ENCODE results near the gene FAM3B. TPM values are rescaled to one million over a fixed set of nuclear protein-coding genes. Genes with fewer than 3 reads are reported as not detected.
A peak's percentile ranks its signal among the peaks of the same experiment; 100 is the strongest.

Gene FAM3B, protein sequence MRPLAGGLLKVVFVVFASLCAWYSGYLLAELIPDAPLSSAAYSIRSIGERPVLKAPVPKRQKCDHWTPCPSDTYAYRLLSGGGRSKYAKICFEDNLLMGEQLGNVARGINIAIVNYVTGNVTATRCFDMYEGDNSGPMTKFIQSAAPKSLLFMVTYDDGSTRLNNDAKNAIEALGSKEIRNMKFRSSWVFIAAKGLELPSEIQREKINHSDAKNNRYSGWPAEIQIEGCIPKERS
- total RNA-seq = not detected

DNA sequence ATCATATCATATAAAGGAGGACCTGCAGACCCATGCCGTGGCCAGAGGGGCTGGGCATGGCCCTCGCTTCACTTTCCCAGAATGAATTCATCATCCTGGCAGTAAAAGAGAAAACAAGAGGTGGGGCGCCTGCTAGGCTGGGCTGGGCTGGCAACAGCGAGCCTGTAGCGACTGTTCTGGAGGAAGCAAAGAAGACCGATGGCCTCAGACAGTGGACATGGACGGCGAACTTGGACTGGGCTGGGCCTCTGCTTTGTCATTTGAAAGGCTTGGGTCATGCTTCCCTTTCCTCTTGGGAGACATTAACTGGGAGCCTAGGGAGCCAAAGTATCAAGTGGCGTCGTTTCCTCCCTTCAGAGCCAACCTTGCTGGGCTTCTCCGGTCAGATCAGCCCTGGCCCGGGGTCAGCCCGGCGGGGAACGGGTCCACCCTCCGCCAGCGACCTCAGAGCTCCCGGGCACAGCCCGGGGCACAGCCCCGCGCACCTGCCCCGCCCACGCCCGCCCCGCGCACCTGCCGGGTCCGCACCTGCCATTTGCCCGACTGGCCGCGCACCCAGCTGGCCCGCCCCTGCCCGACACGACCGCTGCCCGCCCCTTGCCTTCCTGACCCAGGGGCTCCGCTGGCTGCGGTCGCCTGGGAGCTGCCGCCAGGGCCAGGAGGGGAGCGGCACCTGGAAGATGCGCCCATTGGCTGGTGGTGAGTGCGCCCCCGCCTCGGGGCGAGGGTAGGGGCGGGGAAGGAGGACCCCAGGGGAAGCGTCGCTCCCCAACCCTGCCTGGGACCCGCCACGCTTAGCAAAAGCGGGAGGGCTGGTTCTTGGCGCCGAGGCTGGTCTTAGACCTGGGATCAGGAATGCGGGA is at the start of gene FAM3B:
Gene FAM3B, plus strand, starts transcription at position 602 of the 863 bp plus-strand sequence. Its CDS starts 79 bp downstream, at position 681.
- intact Hi-C loops (cut with micrococcal nuclease) = no loop called here
- peaks cover 24% of the 10 kb centered on the region for H3K27me3 Mint-ChIP-seq (ENCODE audit: low read depth)
- peaks cover 7% of the 10 kb centered on the region for H3K4me1 Mint-ChIP-seq (ENCODE audit: low read depth)
- CTCF ChIA-PET = no interaction called here
- H3K9me3 Mint-ChIP-seq = no peaks in the 10 kb centered on the region
- no peaks in the 10 kb centered on the region for H3K36me3 Mint-ChIP-seq (ENCODE audit: low read depth)
- peak within 1 kb of the TSS; percentile 15 for H3K4me3 Mint-ChIP-seq
- H3K27ac Mint-ChIP-seq = no peak within 1 kb of the TSS
- no peak for DNase-seq

DNA sequence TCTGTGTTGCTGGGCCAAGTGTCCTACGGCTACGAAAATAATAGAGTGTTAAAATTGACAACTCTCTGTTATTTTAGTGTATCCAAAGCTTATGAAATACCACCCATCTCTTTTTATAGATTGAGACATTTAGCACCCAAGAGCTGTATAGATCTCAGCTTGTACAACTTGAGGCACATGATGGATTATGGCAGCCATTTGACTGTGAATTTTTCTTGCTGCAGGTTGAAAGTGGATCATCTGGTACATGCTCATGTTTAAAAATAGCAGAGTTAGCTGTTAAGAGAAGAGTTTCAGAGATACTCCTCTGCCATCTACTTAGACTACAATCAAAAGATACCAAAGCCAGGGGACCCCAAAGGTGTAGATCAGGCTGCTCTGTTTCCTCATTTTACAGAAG is 49.3 kb upstream of the FAM3B start:
- no peak for DNase-seq
- CTCF ChIA-PET = interaction anchor here (1.6 kb wide), 1 partner anchor 16 kb away, joined by 8 read pairs; no protein-coding TSS in a partner anchor
- Mint-ChIP-seq H3K36me3 (ENCODE audit: low read depth) (no peaks in the 10 kb centered on the region), H3K27ac (no peak overlapping the region), H3K4me3 (no peak overlapping the region), H3K4me1 (ENCODE audit: low read depth) (no peaks in the 10 kb centered on the region), H3K9me3 (peaks cover 15% of the 10 kb centered on the region), H3K27me3 (ENCODE audit: low read depth) (peaks cover 10% of the 10 kb centered on the region)
- intact Hi-C loops (cut with micrococcal nuclease) = no loop called here

DNA sequence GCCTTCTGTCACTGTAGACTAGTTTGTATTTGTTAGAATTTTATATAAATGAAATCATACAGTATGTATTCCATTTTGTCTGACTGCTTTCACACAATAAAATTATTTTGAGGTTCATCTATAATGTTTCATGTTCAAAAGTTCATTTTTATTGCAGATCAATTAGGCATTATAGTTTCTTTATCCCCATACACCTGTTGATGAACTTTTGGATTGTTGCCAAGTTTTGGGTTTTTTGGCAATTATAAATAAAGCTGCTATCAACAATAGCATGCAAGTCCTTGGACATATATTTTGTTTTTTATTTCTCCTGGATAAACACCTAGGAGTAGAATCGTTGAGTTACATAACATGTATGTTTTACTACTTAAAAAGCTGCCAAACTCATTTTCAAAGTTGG is 47.1 kb upstream of the FAM3B start:
- DNase-seq = no peak
- CTCF ChIA-PET = interaction anchor here (1.6 kb wide), 1 partner anchor 11 kb away, joined by 4 read pairs; no protein-coding TSS in a partner anchor
- Mint-ChIP-seq H3K9me3 (peaks cover 21% of the 10 kb centered on the region), H3K4me1 (ENCODE audit: low read depth) (no peaks in the 10 kb centered on the region), H3K27ac (no peak overlapping the region), H3K36me3 (ENCODE audit: low read depth) (peaks cover 3% of the 10 kb centered on the region), H3K4me3 (no peak overlapping the region), H3K27me3 (ENCODE audit: low read depth) (peaks cover 9% of the 10 kb centered on the region)
- intact Hi-C loops (cut with micrococcal nuclease) = no loop called here

DNA sequence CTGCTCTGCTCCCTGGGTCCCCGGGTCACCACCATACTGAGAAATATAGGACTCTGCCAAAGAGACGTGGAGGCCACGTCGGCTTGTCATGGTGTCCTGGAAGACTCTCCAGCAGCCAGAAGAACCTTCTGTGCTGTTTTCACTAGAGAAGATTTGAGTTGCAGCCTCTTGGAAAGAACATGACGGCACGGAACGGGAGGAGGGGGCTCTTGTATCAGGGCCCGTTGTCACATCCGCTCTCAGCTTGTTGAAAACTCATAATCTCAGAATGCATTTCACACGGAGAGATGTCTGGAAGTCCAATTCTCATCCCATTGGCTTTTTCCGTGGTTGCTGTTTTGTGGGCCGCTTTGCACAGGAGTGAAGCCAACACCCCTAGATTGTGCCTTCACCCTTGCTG is 39.4 kb upstream of the FAM3B start:
- Mint-ChIP-seq H3K27ac (no peak overlapping the region), H3K36me3 (ENCODE audit: low read depth) (peaks cover 3% of the 10 kb centered on the region), H3K4me3 (no peak overlapping the region), H3K4me1 (ENCODE audit: low read depth) (no peaks in the 10 kb centered on the region), H3K27me3 (ENCODE audit: low read depth) (peaks cover 18% of the 10 kb centered on the region), H3K9me3 (peaks cover 11% of the 10 kb centered on the region)
- no peak for DNase-seq
- CTCF ChIA-PET = no interaction called here
- intact Hi-C loops (cut with micrococcal nuclease) = no loop called here

DNA sequence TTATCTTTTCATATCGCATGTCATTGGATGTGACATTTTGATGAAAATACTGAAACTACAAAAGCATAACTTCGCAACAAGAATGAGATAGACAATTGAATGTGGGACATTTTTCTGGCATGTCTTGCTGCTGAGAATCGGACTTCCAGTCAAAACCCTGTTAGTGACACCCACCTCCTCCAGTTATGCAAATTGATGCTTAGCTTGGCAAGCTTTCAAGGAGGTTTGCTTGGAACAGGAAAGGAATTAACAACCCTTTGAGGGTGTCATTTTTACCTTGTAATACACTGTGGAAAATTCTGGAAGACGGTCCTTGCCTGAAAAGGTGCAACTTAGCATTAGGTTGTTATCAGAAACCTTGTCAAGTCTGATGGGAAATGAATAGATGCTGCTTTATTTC is 38.8 kb upstream of the FAM3B start:
- DNase-seq = no peak
- Mint-ChIP-seq H3K36me3 (ENCODE audit: low read depth) (peaks cover under 1% of the 10 kb centered on the region), H3K27ac (no peak overlapping the region), H3K4me1 (ENCODE audit: low read depth) (no peaks in the 10 kb centered on the region), H3K9me3 (peaks cover 5% of the 10 kb centered on the region), H3K27me3 (ENCODE audit: low read depth) (peaks cover 19% of the 10 kb centered on the region), H3K4me3 (no peak overlapping the region)
- intact Hi-C loops (cut with micrococcal nuclease) = no loop called here
- CTCF ChIA-PET = no interaction called here

DNA sequence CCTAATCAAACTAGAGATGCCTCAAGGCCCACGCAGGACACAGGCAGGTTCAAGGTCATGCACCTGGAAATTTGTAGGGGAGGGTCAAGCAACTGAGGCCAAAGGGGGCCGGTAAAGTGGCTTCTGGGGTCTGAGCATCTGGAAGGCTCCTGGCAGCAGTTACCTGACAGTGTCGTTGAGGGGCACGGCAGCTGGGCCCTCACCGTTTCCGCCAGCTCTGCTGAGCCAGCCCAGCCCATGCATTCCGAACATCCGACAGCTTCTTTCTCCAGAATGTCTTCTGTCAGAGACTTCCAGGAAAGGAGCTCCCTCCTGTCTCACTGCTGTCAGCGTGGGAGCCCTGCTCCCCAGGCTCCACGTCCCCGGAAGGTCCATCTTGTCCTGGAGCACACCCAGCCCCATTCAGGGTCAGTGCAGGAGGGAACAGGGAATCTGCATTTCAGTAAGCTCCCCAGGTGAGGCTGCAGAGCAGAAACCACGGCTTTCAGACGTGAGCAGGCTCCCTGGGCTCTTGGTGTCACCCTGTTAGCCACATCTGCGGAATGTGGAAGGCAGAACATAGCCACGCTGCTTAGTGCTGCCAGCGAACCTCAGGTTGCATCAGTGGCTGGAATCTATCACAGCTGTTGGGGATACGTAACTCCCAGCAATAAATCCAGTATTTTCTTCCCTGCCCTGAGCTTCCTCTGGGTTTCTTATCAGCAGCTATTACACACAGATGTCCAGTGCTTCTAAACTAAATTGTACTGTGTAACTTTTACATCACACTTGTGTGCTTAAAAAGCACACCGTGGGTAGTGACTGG is 36.3 kb upstream of the FAM3B start:
- CTCF ChIA-PET = interaction anchor here (0.6 to 1.9 kb wide), 4 partner anchors 11 to 180 kb away, joined by 3 to 5 read pairs (median 4); no protein-coding TSS in a partner anchor
- Mint-ChIP-seq H3K9me3 (no peaks in the 10 kb centered on the region), H3K27ac (no peak overlapping the region), H3K4me1 (ENCODE audit: low read depth) (no peaks in the 10 kb centered on the region), H3K27me3 (ENCODE audit: low read depth) (peaks cover 21% of the 10 kb centered on the region), H3K4me3 (no peak overlapping the region), H3K36me3 (ENCODE audit: low read depth) (no peaks in the 10 kb centered on the region)
- no peak for DNase-seq
- intact Hi-C loops (cut with micrococcal nuclease) = loop anchor here (5.0 kb wide), 2 partner anchors 87 to 487 kb away; partner anchors contain the start of gene RIPK4

DNA sequence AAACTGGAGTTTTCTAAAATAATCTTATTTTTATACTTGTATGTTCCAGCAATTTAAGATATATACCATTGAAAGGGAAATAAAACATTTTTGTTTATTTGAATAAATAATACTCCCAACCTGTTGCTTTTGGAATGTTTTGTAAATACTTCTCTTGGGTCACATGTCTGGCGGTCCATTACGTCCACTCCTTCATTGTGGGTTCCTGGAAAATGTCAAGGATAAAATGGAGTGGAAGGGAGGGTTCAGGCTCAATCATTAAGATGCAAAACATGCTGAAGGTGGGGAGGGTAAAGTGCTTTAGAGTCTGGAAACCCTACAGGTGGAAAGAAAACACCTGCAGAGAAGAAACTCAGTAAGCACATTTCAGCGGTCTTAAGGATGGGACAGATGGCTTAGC is 34.2 kb upstream of the FAM3B start:
- H3K4me1 Mint-ChIP-seq (ENCODE audit: low read depth) = no peaks in the 10 kb centered on the region
- peaks cover 19% of the 10 kb centered on the region for H3K27me3 Mint-ChIP-seq (ENCODE audit: low read depth)

DNA sequence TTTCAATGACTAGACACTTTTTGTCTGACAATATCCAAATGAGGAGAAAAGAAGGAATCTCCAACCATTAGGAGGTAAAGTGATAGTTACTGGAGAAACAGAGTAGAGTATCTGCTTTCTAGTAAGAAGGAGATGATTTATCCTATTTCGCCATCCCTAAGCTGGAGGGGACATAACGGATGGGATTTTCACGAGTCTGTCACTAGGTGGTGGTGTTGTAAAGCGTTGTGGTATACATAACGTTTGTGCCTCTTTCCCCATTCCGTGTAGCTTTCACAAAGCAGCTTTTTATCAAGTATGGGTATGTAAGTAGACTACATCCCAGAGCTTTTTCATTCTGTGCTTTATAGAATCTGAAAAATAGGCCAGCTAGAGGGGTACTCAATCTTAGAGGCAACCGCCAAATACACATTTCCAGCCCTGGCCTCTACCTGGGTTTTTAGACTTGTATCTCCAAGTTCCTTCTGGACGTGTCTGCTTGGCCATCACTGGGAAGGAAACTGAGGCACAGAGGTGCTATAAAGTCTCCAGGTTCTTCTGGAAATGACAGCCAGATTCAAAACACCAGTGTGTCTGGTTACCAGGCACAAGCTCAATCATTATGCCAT is 33.3 kb upstream of the FAM3B start:
- intact Hi-C loops (cut with micrococcal nuclease) = loop anchor here (1.0 to 5.0 kb wide), 4 partner anchors 84 to 833 kb away; partner anchors contain the start of gene RIPK4
- Mint-ChIP-seq H3K36me3 (ENCODE audit: low read depth) (no peaks in the 10 kb centered on the region), H3K27ac (no peak overlapping the region), H3K27me3 (ENCODE audit: low read depth) (peaks cover 17% of the 10 kb centered on the region), H3K9me3 (no peaks in the 10 kb centered on the region), H3K4me3 (no peak overlapping the region), H3K4me1 (ENCODE audit: low read depth) (no peaks in the 10 kb centered on the region)
- CTCF ChIA-PET = interaction anchor here (0.7 to 3.0 kb wide), 48 partner anchors 9 to 834 kb away, joined by 3 to 52 read pairs (median 4); partner anchors contain the start of gene MX2
- DNase-seq = peak; percentile 67

More for the DNA sequence above, 34.2 kb upstream of the FAM3B start:
- Mint-ChIP-seq H3K36me3 (ENCODE audit: low read depth) (no peaks in the 10 kb centered on the region), H3K9me3 (no peaks in the 10 kb centered on the region), H3K4me3 (no peak overlapping the region), H3K27ac (no peak overlapping the region)
- intact Hi-C loops (cut with micrococcal nuclease) = loop anchor here (2.0 to 5.0 kb wide), 3 partner anchors 85 to 834 kb away; partner anchors contain the start of gene RIPK4
- CTCF ChIA-PET = interaction anchor here (0.6 to 3.0 kb wide), 35 partner anchors 9 to 835 kb away, joined by 3 to 52 read pairs (median 5); partner anchors contain the start of gene MX2
- no peak for DNase-seq

DNA sequence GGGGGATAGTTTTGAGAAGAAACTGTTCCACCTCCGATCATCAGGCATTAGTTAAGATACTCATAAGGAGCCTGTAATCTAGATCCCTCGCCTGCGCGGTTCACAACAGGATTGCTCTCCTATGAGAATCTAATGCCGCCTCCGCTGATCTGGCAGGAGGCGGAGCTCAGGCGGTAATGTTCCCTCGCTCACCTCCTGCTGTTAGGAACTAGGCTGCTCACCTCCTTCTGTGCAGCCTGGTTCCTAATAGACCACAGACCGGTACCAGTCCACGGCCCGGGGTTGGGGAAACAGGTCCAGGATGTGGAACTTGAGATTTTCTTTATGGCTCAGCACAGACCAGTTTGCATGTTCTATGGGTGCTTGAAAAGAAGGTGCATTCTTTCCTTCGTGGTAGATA is 27.2 kb upstream of the FAM3B start:
- CTCF ChIA-PET = no interaction called here
- no peak overlapping the region for H3K27ac Mint-ChIP-seq
- peaks cover 4% of the 10 kb centered on the region for H3K4me1 Mint-ChIP-seq (ENCODE audit: low read depth)
- no peaks in the 10 kb centered on the region for H3K36me3 Mint-ChIP-seq (ENCODE audit: low read depth)
- H3K4me3 Mint-ChIP-seq = no peak overlapping the region
- no peaks in the 10 kb centered on the region for H3K9me3 Mint-ChIP-seq
- intact Hi-C loops (cut with micrococcal nuclease) = no loop called here
- DNase-seq = no peak
- H3K27me3 Mint-ChIP-seq (ENCODE audit: low read depth) = peaks cover 12% of the 10 kb centered on the region

DNA sequence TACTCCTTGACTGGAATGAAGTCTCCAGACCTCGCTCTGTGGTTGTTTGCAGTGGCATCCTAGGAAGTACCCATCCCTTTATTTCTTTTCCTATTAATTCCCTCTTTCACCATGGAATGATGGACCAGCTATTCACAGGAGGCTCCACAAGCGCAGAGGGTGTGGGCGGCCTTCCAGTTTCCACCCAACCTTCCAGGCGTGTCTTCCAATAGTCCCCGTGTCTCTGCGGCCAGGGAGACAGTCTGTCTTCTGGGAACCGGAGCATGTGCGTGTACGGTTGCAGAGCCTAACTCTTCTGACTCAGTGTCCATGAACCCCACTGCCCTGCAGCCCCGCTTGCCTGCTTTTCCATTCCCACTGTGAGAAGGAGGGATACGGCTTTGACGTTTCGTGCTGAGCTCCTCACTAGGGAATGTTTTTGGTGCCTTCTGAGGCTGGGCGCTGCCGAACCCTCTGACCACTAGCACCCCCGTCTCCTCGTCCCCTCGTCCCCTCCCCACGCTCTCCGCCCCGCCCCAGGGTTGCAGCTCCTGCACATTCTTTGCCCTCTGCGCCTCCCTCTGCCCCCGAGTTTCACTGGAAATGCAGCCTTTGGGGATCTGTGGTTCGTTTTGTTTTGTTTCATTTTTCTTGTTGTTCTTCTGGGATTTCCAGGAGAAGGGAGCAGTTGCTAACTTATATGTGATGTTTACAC is 26.3 kb upstream of the FAM3B start:
- Mint-ChIP-seq H3K4me1 (ENCODE audit: low read depth) (peaks cover 4% of the 10 kb centered on the region), H3K9me3 (no peaks in the 10 kb centered on the region), H3K4me3 (no peak overlapping the region), H3K36me3 (ENCODE audit: low read depth) (no peaks in the 10 kb centered on the region), H3K27ac (no peak overlapping the region), H3K27me3 (ENCODE audit: low read depth) (peaks cover 15% of the 10 kb centered on the region)
- no peak for DNase-seq
- CTCF ChIA-PET = no interaction called here
- intact Hi-C loops (cut with micrococcal nuclease) = no loop called here

DNA sequence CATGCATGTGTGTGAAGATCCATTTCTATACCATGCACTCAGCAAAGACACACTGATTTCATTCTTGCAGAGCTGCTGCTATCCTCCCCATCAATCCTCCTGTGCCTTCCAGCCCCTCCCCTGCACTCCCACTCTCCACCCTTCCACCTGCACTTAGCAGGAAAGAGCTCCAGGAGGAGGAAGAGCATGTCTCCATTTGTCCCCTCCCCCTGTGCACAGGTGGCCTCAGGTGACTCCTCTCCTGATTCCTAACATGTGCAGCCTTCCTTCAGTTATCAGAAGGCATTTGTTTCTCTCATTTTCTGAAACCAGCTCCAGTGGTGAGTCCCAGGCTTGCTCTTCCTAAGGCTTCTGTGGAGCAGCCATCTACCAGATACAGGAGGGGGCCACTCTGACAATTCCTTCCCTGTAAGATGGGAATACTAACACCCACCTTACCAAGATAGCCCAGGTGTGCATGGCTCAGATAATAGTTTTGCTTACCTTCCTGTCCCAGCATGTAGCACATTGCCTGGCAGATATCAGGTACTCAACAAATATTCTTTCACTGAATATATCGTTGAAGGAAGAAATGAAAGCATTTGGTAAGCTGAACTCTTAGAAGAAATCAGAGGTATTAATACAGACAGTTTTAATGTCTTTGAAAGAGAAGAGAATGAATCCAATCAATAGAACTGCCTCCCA is 21.9 kb upstream of the FAM3B start:
- Mint-ChIP-seq H3K27ac (no peak overlapping the region), H3K9me3 (peaks cover 2% of the 10 kb centered on the region), H3K4me3 (no peak overlapping the region), H3K36me3 (ENCODE audit: low read depth) (no peaks in the 10 kb centered on the region), H3K4me1 (ENCODE audit: low read depth) (peaks cover 4% of the 10 kb centered on the region), H3K27me3 (ENCODE audit: low read depth) (peaks cover 25% of the 10 kb centered on the region)
- CTCF ChIA-PET = no interaction called here
- intact Hi-C loops (cut with micrococcal nuclease) = no loop called here
- no peak for DNase-seq

Data from activated naive CD4-positive, alpha-beta T cell treated with anti-CD3 and anti-CD28 coated beads for 36 hours (primary cell).